Activated naive CD4-positive, alpha-beta T cell treated with Interleukin-2 at 50 U/mL for 16 hours (primary cell): ENCODE results near the gene CYP17A1.
"Not testable (repeated sequence)": the region's sequence is repeated elsewhere in the genome, so short reads cannot be mapped to it uniquely, and the experiment has no call there.

Source experiments
- DNase-seq: peaks from one replicate; pipeline ENCODE4 v3.0.0-alpha.2; 2020

The CYP17A1 gene, protein sequence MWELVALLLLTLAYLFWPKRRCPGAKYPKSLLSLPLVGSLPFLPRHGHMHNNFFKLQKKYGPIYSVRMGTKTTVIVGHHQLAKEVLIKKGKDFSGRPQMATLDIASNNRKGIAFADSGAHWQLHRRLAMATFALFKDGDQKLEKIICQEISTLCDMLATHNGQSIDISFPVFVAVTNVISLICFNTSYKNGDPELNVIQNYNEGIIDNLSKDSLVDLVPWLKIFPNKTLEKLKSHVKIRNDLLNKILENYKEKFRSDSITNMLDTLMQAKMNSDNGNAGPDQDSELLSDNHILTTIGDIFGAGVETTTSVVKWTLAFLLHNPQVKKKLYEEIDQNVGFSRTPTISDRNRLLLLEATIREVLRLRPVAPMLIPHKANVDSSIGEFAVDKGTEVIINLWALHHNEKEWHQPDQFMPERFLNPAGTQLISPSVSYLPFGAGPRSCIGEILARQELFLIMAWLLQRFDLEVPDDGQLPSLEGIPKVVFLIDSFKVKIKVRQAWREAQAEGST

DNA sequence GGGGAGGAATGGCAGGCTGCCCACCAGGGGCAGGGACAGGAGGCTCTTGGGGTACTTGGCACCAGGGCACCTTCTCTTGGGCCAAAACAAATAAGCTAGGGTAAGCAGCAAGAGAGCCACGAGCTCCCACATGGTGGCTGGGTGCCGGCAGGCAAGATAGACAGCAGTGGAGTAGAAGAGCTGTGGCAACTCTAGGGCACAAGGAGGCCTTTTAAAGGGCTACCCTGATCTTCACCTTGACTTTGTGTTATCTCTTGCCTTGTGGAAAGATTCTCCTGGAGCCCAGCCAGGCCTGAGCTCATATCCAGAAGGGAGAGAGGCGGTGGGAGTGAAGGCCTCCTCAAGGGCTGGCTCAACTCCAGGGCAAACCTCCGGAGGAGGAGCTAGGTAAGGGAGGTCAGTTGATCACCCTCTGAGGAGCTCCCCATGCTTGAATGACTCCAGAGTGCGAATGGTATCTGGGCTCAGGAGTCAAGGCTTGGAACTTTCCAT, at the start of gene CYP17A1:
Gene CYP17A1, minus strand, starts transcription at position 184 of the 492 bp plus-strand sequence. Its CDS starts 52 bp downstream, at position 132.
- DNase-seq, result no peak

DNA sequence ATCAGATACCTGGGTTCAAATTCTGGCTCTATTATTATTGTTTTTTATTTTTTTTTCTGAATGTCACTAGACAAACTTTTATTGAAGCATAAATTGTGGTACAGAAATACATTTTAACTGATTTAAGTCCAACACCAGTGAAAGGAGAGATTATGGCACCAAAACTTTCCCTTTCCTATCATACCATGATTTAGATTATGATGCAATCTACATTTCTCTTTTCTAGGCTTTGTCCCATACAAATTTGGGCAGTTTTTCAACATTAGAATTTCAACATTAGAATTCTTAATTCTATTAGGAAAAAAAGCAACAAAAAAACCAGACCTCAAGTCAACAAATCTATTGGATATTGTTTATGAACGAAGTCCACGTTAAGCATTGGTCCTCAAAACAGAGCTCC, 43.0 kb upstream of the CYP17A1 start:
- no peak for DNase-seq

DNA sequence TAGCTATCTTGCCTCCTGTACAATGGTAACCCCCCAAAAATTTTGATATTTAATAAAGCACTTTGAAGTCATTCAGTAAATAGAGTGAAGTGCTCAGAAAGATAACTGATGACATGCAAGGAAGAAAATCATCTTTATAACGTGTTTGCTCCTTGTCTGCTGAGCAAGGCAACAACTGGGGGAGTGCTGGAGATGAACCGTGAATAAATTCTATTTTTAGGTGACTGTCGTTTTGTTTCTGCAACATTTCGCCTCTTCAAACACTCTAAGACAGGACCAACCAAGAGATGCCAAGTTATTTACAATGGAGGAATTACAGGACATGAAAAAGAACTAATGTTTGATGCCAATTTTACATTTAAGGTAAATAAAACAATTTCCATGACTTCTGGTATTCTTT, 41.4 kb upstream of the CYP17A1 start:
- DNase-seq, result no peak

DNA sequence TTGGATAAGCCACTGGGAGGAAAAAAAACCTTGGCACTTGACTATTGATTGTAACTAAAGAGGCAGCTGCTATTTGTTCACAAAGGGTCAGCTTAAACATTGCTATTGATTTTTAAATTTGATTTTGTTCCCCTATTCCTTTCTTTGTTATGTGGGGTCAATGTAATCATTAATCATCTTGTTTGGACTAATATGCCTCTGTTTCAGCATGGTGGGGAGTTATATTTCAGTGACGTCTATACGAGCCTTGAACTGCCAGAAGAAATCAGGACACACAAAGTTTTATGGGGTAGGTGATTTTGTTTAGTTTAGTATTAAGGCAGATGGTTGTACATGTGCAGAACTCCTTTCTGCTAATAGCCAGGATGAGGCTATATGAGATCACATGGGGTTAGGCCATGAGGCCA, 39.5 kb upstream of the CYP17A1 start:
- no peak for DNase-seq

DNA sequence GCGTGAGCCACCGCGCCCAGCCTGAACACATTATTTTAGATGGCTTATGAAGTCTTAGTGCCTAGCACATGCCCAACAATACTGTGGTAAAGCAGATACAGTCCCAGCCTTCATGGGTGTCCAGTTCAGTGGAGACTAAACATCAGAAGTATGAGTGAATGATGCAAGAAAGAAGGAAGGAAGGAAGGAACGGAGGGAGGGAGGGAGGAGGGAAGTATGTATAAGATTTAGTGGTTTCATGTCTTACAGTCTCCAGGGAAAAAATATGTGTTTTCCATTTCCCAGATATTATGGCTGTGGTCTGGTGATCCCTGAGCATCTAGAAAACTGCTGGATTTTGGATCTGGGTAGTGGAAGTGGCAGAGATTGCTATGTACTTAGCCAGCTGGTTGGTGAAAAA, 35.0 kb upstream of the CYP17A1 start:
- no peak for DNase-seq

DNA sequence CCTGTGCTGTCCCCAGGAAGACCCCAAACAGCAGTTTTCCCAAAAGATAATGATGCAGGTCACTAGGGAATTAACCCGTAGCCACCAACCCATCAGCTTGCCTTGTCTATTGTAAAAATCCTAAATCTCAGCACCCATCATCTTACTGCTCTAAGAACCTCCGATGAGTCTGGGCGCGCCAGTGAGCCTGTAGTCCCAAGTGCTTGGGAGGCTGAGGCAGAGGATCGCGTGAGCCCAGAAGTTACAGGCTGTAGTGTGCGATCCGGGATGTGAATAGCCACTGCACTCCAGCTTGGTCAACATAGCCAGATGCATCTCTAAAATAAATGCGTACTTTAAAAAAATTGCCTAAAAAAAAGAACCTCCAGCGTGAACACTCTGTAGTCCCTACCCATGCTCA, 33.0 kb upstream of the CYP17A1 start:
- no peak for DNase-seq

DNA sequence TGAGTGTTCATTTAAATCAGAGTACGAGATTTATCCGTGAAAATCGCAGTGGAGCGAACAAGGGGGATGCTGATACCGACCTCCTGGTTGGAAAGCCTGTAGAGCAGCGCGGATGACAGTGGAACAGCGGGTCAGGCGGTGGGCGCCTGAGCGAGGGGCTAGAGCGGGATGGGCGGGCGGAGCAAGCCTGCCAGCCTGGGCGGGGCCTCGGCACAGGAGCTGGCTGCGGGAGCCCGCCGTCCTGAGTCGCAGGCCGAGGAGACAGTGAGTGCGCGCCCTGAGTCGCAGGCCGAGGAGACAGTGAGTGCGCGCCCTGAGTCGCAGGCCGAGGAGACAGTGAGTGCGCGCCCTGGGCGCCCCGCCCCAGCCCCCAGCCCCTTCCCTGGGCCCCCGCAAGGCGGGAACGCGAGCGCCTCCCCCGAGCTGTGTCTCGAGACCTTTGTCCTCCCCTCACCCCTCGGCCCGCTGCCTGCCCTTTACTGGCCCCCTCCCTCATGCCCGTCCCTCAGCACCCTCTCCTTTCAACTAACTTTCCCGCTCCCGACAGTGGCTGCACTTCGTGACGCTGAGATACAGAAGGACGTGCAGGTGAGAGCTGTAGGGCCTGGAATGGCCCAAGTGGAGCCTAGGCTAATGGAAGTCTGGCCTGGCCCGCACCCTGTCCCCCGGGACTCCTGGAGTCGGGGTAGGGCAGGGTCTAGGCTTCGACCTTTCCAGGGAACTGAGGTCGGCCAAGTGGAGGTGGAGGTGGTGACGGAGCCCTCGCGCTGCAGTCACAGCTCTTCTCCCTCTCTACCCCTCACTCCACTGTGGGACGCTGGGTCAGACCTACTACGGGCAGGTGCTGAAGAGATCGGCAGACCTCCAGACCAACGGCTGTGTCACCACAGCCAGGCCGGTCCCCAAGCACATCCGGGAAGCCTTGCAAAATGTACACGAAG, 32.3 kb upstream of the CYP17A1 start, which contains the start of gene AS3MT:
Gene AS3MT, plus strand, starts transcription at position 213 of the 941 bp plus-strand sequence. Its CDS starts 123 bp downstream, at position 336.
- no peak for DNase-seq

DNA sequence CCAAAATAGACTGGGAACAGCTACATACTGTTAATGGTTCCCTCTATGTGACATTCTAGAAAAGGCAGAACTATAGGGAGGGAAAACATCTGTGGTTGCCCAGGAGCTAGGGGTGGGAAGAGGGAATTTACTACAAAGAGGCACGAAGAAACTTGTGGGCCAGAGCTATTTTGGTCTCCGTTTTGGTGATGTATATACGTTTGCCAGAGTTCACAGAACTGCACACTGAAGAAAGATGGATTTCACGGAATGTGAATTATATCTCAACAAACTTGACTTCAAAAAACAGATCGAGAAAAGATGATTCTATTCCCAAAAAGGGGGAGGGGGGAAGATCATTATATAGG, 31.7 kb upstream of the CYP17A1 start:
- DNase-seq, result no peak

DNA sequence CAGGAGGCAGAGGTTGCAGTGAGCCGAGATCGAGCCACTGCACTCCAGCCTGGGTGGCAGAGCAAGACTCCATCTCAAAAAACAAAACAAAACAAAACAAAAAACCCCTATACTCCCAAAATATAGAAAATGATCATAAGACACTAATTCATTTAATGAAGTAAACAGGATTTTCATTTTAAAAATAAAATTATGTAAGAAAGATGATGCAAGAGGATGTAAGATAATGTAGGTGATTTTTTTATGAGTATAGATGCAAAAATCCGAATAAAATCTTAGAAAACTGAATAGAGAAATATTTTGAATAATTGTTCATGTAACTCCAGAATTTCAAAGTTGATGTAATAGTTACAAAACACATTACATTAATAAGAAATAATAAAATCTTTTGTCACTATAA, 28.4 kb upstream of the CYP17A1 start:
- DNase-seq, result no peak

DNA sequence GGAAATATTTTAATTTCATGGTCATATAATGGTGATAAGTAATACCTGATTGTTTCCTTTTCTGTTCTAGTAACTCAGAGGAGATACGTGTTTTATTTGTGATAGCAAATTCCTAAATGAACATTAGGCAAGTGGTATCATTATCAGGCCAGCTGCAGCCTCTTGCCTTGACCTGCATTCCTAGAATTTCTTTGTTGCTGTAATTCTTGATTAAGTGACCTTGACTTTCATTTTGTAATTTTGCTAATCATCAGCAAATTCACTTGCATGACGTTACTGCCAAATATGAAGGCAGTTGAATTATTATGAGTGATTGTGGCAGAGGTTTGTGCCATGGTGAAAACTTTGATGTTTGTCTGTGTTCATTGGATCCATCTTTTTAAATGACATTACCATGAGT, 26.4 kb upstream of the CYP17A1 start:
- DNase-seq, result no peak

DNA sequence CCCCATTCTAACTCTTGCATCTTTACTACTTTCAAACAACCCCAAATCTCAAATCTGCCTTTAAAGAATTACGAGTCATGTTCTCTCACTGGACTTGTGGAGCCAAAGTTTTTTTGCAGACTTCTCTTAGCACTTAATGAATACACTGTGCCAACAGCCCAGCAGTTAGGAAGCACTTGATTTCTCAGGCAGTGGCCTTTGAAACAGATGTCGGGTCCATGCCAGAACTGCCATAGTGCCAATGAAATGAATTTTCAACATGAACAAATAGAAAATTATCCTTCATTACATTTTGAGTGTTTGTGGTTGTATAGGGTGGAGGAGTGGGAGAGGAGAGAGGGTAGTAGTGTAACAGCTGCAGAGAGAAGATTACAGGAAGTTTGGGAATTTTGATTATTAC, 22.7 kb upstream of the CYP17A1 start:
- DNase-seq, result no peak

DNA sequence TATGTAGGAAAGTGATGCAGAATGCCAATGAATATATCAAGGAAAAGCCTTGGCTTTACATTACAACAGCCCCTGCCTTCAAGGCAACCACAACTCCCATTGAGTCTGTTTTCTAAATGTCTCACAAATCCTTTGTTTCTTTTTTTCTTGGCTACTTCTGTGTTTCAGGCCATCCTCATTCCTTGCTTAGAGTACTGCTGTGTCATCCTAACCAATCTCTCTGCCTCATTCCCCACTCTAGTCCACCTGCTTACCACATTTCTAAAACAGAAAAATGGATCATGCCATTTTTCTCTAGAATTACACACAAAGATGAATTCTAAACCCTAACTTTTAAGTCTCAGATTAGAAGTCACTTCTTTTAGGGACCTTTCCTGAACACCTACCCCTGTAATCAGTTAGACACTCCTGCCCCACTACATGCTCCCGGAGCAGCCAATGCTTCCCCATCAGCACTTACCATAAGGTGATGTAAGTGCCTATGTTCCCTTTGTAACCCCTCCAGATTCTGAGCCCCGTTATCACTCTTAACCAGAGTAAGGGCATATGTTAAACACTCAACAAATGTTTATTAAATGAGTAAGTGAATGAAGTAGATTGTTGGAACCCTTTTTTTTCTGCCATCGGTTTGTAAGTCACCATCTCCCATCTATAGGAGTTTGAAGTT, 19.7 kb upstream of the CYP17A1 start:
- DNase-seq, result no peak

DNA sequence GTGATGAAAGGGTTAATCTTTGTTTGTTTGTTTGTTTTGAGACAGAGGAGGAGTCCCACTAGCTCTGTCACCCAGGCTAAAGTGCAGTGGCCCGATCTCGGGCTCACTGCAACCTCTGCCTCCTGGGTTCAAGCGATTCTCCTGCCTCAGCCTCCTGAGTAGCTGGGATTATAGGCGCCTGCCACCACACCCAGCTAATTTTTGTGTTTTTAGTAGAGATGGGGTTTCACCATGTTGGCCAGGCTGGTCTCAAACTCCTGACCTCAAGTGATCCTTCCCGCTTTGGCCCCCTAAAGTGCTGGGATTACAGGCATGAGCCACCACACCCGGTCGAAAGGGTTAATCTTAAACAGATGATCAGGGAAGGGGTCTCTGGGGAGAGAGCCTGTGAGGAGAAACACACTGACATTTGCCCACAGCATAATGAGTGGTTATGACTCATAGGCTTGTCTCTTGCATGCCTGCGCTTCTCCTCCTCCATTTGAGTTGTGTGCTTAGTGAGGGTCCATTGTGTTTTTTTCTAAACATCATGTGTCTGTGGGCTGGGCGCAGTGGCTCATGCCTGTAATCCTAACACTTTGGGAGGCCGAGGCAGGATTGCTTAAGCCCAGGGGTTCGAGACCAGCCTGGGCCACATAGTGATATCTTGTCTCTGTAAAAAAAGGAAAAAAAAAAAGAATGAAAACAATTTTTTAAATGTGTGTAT, 18.7 kb upstream of the CYP17A1 start:
- not testable (repeated sequence) for DNase-seq

DNA sequence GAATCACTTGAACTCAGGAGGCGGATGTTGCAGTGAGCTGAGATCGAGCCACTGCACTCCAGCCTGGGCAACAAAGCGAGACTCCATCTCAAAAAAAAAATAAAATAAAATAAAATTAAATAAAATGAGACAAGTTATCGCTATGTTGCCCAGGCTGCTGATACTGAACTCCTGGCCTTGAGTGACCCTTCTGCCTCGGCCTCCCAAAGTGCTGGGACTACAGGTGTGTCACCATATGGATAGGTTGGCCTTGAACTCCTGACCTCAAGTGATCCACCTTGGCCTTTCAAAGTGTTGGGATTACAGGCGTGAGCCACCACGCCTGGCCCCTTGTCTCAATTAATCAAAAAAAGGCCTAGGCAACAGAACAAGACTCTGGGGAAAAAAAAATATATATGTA, 16.0 kb upstream of the CYP17A1 start:
- DNase-seq, result not testable (repeated sequence)

DNA sequence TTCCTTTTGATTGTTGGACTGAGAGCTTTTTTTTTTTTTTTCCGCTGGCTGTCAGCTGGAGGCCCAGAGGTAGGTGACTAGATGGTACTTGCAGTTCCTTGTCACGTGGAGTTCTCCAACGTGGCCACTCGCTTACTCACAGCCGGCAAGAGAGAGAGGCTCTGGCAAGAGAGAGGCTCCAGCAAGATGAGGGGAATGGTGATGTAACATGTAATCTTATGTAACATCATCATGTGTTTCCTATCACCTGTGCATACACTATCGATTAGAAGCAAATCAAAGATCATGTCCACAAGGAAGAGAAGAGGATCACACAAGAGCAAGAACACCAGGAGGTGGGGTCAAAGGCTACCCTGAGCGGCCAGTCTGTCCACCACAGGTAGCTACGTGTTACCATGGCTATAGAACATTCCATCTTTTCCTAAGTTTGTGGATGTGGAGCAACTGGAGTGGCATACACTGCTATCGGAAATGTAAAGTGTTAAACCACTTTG, 12.9 kb upstream of the CYP17A1 start:
- no peak for DNase-seq

DNA sequence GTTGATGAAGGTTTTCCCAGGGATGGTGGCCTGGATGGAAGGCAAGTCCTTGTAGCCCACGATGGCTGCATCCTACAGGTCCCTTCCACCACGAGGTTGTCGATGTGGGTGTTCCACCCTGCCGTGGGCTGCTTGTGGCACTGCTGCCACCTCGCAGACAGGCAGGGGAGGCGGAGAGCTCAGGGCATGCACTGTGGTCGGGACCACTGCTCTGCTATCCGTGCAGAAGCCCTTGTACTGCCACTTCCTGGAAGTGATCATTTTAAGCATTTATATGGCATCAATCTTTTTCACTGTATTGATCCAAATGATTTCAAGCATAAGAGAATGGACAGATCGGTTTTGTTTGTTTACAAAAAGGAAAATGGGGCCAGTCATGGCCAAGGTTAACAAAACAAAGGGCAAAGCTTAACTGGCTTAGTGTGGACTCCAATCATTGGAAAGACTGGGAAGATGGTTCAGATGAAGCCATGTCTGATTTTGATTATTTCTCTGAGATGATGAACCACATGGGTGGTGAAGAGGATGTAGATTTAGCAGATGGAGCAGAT, 8.2 kb upstream of the CYP17A1 start:
- DNase-seq, result no peak

DNA sequence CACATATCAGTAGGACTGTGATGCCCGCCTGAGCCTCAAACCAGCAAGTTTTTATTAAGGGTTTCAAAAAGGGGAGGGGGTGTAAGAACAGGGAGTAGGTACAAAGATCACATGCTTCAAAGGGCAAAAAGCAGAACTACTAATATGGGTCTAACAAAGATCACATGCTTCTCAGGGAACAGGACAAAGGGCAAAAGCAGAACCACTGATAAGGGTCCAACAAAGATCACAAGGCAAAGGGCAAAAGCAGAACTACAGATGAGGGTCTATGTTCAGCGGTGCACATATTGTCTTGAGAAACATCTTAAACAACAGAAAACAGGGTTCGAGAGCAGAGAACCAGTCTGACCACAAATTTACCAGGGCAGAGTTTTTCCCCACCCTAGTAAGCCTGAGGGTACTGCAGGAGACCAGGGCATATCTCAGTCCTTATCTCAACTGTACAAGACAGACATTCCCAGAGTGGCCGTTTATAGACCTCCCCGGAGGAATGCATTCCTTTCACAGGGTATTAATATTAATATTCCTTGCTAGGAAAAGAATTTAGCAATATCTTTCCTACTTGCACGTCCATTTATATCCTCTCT, 7.1 kb upstream of the CYP17A1 start:
- not testable (repeated sequence) for DNase-seq

DNA sequence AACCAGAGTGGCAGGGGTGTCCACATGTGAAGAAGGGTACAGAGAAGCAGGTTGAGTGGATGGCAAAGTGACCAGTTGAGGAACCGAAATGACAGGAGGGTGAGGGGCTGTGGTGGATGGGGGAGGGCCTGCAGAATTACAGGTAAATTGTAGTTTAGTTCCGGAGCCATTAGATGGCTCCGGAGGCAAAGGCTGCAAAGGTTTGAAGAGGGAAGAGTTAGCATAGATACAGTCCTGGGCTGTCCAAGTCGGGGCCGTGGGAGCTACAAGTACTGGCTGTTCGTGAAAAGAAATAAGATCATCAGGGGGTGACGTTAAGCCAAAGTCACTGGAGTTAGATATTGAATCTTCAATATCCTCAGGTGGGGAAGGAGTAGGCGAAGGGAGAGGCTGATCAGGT, 5.9 kb upstream of the CYP17A1 start:
- not testable (repeated sequence) for DNase-seq

DNA sequence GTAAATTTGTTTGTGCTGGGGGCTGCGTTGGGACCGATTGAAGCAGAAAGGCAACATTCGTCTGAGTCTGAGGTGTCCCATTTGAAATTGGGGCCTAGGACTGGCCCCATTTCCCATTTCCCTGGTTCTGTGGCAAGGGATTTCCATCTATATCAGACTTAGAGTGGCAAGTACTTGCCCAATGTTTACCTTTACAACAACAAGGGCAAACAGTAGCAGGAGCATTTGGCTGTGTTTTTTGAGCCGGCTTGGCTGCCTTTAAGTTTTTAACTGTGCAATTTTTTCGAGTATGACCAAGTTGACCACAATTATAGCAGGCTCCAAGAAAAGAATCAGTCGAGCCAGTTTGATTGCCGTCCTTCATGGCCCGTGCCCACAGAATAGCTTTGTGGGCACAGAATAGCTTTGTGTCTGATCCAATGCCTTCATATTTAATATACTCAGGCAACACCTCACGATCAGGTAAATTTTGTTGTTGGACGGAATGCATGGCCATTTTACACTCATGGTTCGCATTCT, 4.7 kb upstream of the CYP17A1 start:
- no peak for DNase-seq

DNA sequence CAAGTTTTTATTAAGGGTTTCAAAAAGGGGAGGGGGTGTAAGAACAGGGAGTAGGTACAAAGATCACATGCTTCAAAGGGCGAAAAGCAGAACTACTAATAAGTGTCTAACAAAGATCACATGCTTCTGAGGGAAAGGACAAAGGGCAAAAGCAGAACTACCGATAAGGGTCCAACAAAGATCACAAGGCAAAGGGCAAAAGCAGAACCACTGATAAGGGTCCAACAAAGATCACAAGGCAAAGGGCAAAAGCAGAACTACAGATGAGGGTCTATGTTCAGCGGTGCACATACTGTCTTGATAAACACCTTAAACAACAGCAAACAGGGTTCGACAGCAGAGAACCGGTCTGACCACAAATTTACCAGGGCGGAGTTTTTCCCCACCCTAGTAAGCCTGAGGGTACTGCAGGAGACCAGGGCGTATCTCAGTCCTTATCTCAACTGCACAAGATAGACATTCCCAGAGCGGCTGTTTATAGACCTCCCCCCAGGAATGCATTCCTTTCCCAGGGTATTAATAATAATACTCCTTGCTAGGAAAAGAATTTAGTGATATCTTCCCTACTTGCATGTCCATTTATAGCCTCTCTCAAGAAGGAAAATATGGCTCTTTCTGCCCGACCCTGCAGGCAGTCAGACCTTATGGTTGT, 1.2 kb upstream of the CYP17A1 start:
- not testable (repeated sequence) for DNase-seq
